ENCODE measurements around the gene HDAC8.

Gene HDAC8

DNA sequence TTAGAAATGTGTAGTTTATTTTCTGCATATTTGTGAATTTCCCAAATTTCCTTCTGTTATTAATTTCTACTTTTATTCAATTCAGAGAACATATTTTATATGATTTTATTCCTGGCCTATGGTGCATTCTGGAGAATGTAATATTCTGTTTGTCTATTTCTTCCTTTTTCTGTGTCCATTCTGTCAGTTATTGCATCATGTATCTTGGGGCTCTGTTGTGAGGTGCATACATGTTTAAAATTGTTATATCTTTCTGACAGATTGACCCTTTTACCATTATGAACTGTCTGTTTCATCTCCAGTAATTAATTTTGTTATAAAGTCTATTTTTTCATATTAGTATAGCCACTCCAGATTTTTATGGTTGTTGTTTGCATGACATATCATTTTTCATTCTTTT lies 170.0 kb downstream of the HDAC8 start:
- Histone ChIP-seq H3K9me3 (ENCODE audit: severe bottlenecking) (no peaks in the 10 kb centered on the region), H3K27me3 (ENCODE audit: insufficient read depth, low read depth, severe bottlenecking) (peaks cover 2% of the 10 kb centered on the region), H3K36me3 (no peaks in the 10 kb centered on the region), H3K27ac (no peak overlapping the region), H3K4me3 (ENCODE audit: low read depth, low read length) (no peak overlapping the region)
- DNase-seq = no peak
- TF ChIP-seq, protein P1, sequence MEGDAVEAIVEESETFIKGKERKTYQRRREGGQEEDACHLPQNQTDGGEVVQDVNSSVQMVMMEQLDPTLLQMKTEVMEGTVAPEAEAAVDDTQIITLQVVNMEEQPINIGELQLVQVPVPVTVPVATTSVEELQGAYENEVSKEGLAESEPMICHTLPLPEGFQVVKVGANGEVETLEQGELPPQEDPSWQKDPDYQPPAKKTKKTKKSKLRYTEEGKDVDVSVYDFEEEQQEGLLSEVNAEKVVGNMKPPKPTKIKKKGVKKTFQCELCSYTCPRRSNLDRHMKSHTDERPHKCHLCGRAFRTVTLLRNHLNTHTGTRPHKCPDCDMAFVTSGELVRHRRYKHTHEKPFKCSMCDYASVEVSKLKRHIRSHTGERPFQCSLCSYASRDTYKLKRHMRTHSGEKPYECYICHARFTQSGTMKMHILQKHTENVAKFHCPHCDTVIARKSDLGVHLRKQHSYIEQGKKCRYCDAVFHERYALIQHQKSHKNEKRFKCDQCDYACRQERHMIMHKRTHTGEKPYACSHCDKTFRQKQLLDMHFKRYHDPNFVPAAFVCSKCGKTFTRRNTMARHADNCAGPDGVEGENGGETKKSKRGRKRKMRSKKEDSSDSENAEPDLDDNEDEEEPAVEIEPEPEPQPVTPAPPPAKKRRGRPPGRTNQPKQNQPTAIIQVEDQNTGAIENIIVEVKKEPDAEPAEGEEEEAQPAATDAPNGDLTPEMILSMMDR (IDR thresholded peaks at IDR 0.05; ENCODE audit: low read depth, low read length) = no peak

DNA sequence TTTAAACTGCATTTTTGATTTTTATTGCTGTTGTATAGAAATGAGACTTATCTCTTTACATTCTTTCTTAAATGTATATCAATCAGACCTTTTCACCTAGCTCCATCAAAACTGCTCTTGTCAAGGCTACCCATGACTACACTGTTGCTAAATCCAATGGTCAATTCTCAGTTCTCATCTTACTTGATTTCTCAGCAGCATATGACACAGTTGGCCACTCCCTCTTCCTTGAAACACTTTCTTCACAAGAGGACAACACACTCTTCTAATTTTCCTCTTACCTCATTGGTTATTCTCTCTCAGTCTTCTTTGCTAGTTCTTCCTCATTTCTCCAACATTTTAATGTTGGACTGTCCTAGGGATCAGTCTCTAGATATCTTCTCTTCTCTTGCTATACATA lies 172.8 kb downstream of the HDAC8 start:
- Histone ChIP-seq H3K9me3 (ENCODE audit: severe bottlenecking) (no peaks in the 10 kb centered on the region), H3K36me3 (no peaks in the 10 kb centered on the region), H3K27ac (no peak overlapping the region), H3K27me3 (ENCODE audit: insufficient read depth, low read depth, severe bottlenecking) (peaks cover 2% of the 10 kb centered on the region), H3K4me3 (ENCODE audit: low read depth, low read length) (no peak overlapping the region)
- TF ChIP-seq, protein P1 (IDR thresholded peaks at IDR 0.05; ENCODE audit: low read depth, low read length) = no peak
- no peak for DNase-seq

- H3K9me3 ChIP-seq (ENCODE audit: severe bottlenecking) = no peaks in the 10 kb centered on the region
- H3K27me3 ChIP-seq (ENCODE audit: insufficient read depth, low read depth, severe bottlenecking) = peaks cover 6% of the 10 kb centered on the region
- no peak overlapping the region for H3K4me3 ChIP-seq (ENCODE audit: low read depth, low read length)
- H3K36me3 ChIP-seq = no peaks in the 10 kb centered on the region
- DNase-seq = no peak
- TF ChIP-seq, protein P1 (IDR thresholded peaks at IDR 0.05; ENCODE audit: low read depth, low read length) = no peak
- no peak overlapping the region for H3K27ac ChIP-seq
These were observed 176.5 kb downstream of the HDAC8 start for GRCh38 chrX:72396117-72396516.

- TF ChIP-seq, protein P1 (IDR thresholded peaks at IDR 0.05; ENCODE audit: low read depth, low read length) = no peak
- H3K9me3 ChIP-seq (ENCODE audit: severe bottlenecking) = no peaks in the 10 kb centered on the region
- no peak for DNase-seq
- no peak overlapping the region for H3K4me3 ChIP-seq (ENCODE audit: low read depth, low read length)
- peaks cover 6% of the 10 kb centered on the region for H3K27me3 ChIP-seq (ENCODE audit: insufficient read depth, low read depth, severe bottlenecking)
- no peak overlapping the region for H3K27ac ChIP-seq
- no peaks in the 10 kb centered on the region for H3K36me3 ChIP-seq
These were observed 177.4 kb downstream of the HDAC8 start for GRCh38 chrX:72395237-72395636.

- Histone ChIP-seq H3K27me3 (ENCODE audit: insufficient read depth, low read depth, severe bottlenecking) (peaks cover 6% of the 10 kb centered on the region), H3K36me3 (no peaks in the 10 kb centered on the region), H3K27ac (no peak overlapping the region), H3K4me3 (ENCODE audit: low read depth, low read length) (no peak overlapping the region), H3K9me3 (ENCODE audit: severe bottlenecking) (no peaks in the 10 kb centered on the region)
- TF ChIP-seq, protein P1 (IDR thresholded peaks at IDR 0.05; ENCODE audit: low read depth, low read length) = no peak
- DNase-seq = no peak
These were observed 178.0 kb downstream of the HDAC8 start for GRCh38 chrX:72394518-72395170.

All from WERI-Rb-1 (cell line).